GM12891 (cell line): Measurements from ENCODE around the gene CST8.

ENCODE experiments used
- POLR2A ChIP-seq: IDR thresholded peaks from 2 replicates; pipeline ENCODE4 v1.6.1; 2011; ENCODE audit warnings: low read depth, low read length, control low read depth
- POLR2AphosphoS5 ChIP-seq: IDR thresholded peaks from 2 replicates; pipeline ENCODE4 v1.6.1; 2011; ENCODE audit warnings: low read depth, low read length, control low read depth

GRCh38 chr20:23477223-23477622 lies 13.7 kb upstream of the CST8 start:
- TF ChIP-seq POLR2AphosphoS5 (no peak), POLR2A (no peak)
